Liver (tissue), 9 donors: ENCODE results near the gene EMILIN1. TPM values are rescaled to one million over a fixed set of nuclear protein-coding genes. Genes with fewer than 3 reads are reported as not detected.
A peak's percentile ranks its signal among the peaks of the same experiment; 100 is the strongest.

Source experiments
- DNase-seq: peaks from one replicate; pipeline ENCODE4 v3.0.0-alpha.2; 2017; ENCODE audit warnings: low spot score
- H3K27ac ChIP-seq, 2 donors: one replicate each; pipeline ENCODE4 v1.7.0; 2013; ENCODE audit warnings: inconsistent platforms in 2 of 2, low read length in 2 of 2, control low read depth in 1 of 2, low read depth in 1 of 2, mild to moderate bottlenecking in 1 of 2
- H3K27me3 ChIP-seq, 4 donors: one replicate each; pipeline versions ENCODE4 v1.6.1 to v1.7.0; 2013; ENCODE audit warnings: low read length in 3 of 4, inconsistent platforms in 1 of 4, mild to moderate bottlenecking in 1 of 4, moderate library complexity in 1 of 4; ENCODE audit not compliant: control insufficient read depth in 4 of 4, insufficient read depth in 4 of 4
- H3K36me3 ChIP-seq, 4 donors: one replicate each; pipeline versions ENCODE4 v1.6.1 to v1.7.0; 2013; ENCODE audit warnings: low read length in 3 of 4, mild to moderate bottlenecking in 3 of 4, low read depth in 1 of 4, moderate library complexity in 1 of 4; ENCODE audit not compliant: control insufficient read depth in 4 of 4, insufficient read depth in 3 of 4
- H3K4me1 ChIP-seq, 4 donors: one replicate each; pipeline versions ENCODE4 v1.6.1 to v1.7.0; 2013; ENCODE audit warnings: low read length in 3 of 4, mild to moderate bottlenecking in 3 of 4, moderate library complexity in 1 of 4; ENCODE audit not compliant: control insufficient read depth in 4 of 4, insufficient read depth in 4 of 4
- H3K4me3 ChIP-seq, 3 donors: one replicate each; pipeline versions ENCODE4 v1.6.1 to v1.7.0; 2013; ENCODE audit warnings: low read length in 3 of 3, control low read depth in 1 of 3, low read depth in 1 of 3, mild to moderate bottlenecking in 1 of 3
- H3K9ac ChIP-seq, 2 donors: one replicate each; pipeline ENCODE4 v1.7.0; 2013; ENCODE audit warnings: low read length in 2 of 2, mild to moderate bottlenecking in 2 of 2, moderate library complexity in 2 of 2, control low read depth in 1 of 2, low read depth in 1 of 2
- H3K9me3 ChIP-seq, 4 donors: one replicate each; pipeline versions ENCODE4 v1.6.1 to v1.7.0; 2013; ENCODE audit warnings: low read length in 3 of 4; ENCODE audit not compliant: control insufficient read depth in 4 of 4
- EGR1 ChIP-seq, 2 donors: IDR thresholded peaks; 2 replicates each; pipeline ENCODE4 v1.6.1; 2016 to 2018; ENCODE audit warnings: antibody characterized with exemption in 2 of 2, low read depth in 2 of 2
- FOXA1 ChIP-seq: IDR thresholded peaks from 2 replicates; pipeline ENCODE4 v1.6.1; 2016; ENCODE audit warnings: antibody characterized with exemption
- FOXA2 ChIP-seq: IDR thresholded peaks from 2 replicates; pipeline ENCODE4 v1.6.1; 2016; ENCODE audit warnings: antibody characterized with exemption
- GABPA ChIP-seq, 2 donors: IDR thresholded peaks in 1 of 2; conservative IDR thresholded peaks in 1 of 2; 2 replicates each; pipeline ENCODE4 v1.6.1; 2016; ENCODE audit warnings: antibody characterized with exemption in 2 of 2, mild to moderate bottlenecking in 1 of 2, moderate library complexity in 1 of 2
- HNF4A ChIP-seq, 2 donors: conservative IDR thresholded peaks; 2 replicates each; pipeline ENCODE4 v1.6.1; 2016; ENCODE audit warnings: antibody characterized with exemption in 2 of 2, mild to moderate bottlenecking in 2 of 2
- HNF4G ChIP-seq: IDR thresholded peaks from 2 replicates; pipeline ENCODE4 v1.6.1; 2016; ENCODE audit warnings: antibody characterized with exemption
- JUND ChIP-seq, 2 donors: IDR thresholded peaks; 2 replicates each; pipeline ENCODE4 v1.6.1; 2016; ENCODE audit warnings: antibody characterized with exemption in 2 of 2
- NR2F2 ChIP-seq: IDR thresholded peaks from 2 replicates; pipeline ENCODE4 v1.6.1; 2016; ENCODE audit warnings: antibody characterized with exemption
- RAD21 ChIP-seq, 2 donors: IDR thresholded peaks; 2 replicates each; pipeline ENCODE4 v1.6.1; 2016; ENCODE audit warnings: antibody characterized with exemption in 2 of 2, mild to moderate bottlenecking in 2 of 2
- RXRA ChIP-seq, 2 donors: IDR thresholded peaks; 2 replicates each; pipeline ENCODE4 v1.6.1; 2017 to 2018; ENCODE audit warnings: antibody characterized with exemption in 2 of 2, mild to moderate bottlenecking in 1 of 2
- SP1 ChIP-seq: IDR thresholded peaks from 2 replicates; pipeline ENCODE4 v1.6.1; 2018; ENCODE audit warnings: antibody characterized with exemption, mild to moderate bottlenecking
- TAF1 ChIP-seq: conservative IDR thresholded peaks from 2 replicates; pipeline ENCODE4 v1.6.1; 2016; ENCODE audit warnings: antibody characterized with exemption, mild to moderate bottlenecking
- YY1 ChIP-seq: IDR thresholded peaks from 2 replicates; pipeline ENCODE4 v1.6.1; 2016; ENCODE audit warnings: antibody characterized with exemption, mild to moderate bottlenecking
- WGBS: extraction: QIAGEN DNeasy Blood & Tissue Kit; methylation state at CpG from one replicate; pipeline ENCODE4 v1.1.7; 2013; 5-methylcytosine and 5-hydroxymethylcytosine counted together
- polyA plus RNA-seq, 2 donors: library from polyadenylated mRNA; stranded (reverse) in 1 of 2; unstranded in 1 of 2; fragments of 200-250 nt in 1 of 2; fragments of >200 nt in 1 of 2; fragmentation: Nextera tagmentation in 1 of 2; extraction: Ambion mirVana in 1 of 2; gene quantifications; one replicate each; pipeline versions ENCODE4 v1.2.1 to v1.2.3, GENCODE V29; 2013 to 2015
- total RNA-seq, 2 donors: library from RNA; depleted of rRNA; stranded (reverse); fragments of >200 nt; gene quantifications; one replicate each; pipeline ENCODE4 v1.2.3, GENCODE V29; 2014
- TF ChIP-seq, protein P1 (sequence below): IDR thresholded peaks from 2 replicates; pipeline ENCODE4 v1.6.1; 2016; ENCODE audit warnings: antibody characterized with exemption
- TF ChIP-seq, protein P2 (sequence below): IDR thresholded peaks from 2 replicates; pipeline ENCODE4 v1.6.1; 2016; ENCODE audit warnings: antibody characterized with exemption
- TF ChIP-seq, protein P3 (sequence below): IDR thresholded peaks from 2 replicates; pipeline ENCODE4 v1.6.1; 2016; ENCODE audit warnings: antibody characterized with exemption
- TF ChIP-seq, protein P4 (sequence below): IDR thresholded peaks from 2 replicates; pipeline ENCODE4 v1.6.1; 2016; ENCODE audit warnings: antibody characterized with exemption, mild to moderate bottlenecking
- donor health status: healthy.
- donor health status: healthy.
- donor health status: healthy.
- donor health status: healthy.
- donor health status: healthy.

The EMILIN1 gene
- total and polyA plus RNA-seq, 4 donors: 3.4 to 26.1 (median 24.0) TPM

DNA sequence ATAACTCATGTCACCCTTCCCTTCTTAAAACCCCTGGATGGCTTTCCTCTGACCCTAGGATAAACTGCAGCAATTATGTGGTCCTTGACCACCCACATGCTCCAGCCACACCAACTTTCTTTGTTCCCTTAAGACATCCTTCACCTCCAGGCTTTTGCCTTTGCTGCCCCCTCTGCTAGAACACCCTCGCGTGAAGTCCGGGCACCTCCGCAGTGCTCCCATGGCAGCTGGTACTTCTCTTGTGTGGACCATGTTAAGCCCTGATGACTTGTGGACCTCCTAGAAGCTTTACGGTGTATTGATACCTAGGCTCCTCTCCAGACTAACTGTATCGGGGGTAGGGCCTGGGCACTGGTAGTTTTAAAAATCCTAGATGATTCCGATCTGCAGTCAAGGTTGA, 44.4 kb downstream of the EMILIN1 start:
- H3K27me3 ChIP-seq: peaks cover 0 to 2% (median 0%) of the 10 kb centered on the region in 4 donors
- WGBS: 95% methylated on average over 7 of the region's 7 CpGs
- peaks cover 9 to 37% (median 21%) of the 10 kb centered on the region in 4 donors for H3K4me1 ChIP-seq
- DNase-seq: no peak
- H3K9ac ChIP-seq: no peak overlapping the region
- H3K4me3 ChIP-seq: peak overlapping the region in 1 of 3 donors; percentile 61
- H3K9me3 ChIP-seq: no peaks in the 10 kb centered on the region
- no peak overlapping the region for H3K27ac ChIP-seq
- H3K36me3 ChIP-seq: no peaks in the 10 kb centered on the region
- no peak for TF ChIP-seq GABPA (IDR thresholded peaks at IDR 0.05 in 1 of 2, conservative IDR thresholded peaks at IDR 0.05 in 1 of 2)
- no peak for TF ChIP-seq YY1
- no peak for TF ChIP-seq HNF4A (conservative IDR thresholded peaks at IDR 0.05)
- TF ChIP-seq, protein P1, sequence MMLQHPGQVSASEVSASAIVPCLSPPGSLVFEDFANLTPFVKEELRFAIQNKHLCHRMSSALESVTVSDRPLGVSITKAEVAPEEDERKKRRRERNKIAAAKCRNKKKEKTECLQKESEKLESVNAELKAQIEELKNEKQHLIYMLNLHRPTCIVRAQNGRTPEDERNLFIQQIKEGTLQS: no peak
- TF ChIP-seq NR2F2: no peak
- TF ChIP-seq JUND (IDR thresholded peaks at IDR 0.05): no peak
- TF ChIP-seq, protein P2, sequence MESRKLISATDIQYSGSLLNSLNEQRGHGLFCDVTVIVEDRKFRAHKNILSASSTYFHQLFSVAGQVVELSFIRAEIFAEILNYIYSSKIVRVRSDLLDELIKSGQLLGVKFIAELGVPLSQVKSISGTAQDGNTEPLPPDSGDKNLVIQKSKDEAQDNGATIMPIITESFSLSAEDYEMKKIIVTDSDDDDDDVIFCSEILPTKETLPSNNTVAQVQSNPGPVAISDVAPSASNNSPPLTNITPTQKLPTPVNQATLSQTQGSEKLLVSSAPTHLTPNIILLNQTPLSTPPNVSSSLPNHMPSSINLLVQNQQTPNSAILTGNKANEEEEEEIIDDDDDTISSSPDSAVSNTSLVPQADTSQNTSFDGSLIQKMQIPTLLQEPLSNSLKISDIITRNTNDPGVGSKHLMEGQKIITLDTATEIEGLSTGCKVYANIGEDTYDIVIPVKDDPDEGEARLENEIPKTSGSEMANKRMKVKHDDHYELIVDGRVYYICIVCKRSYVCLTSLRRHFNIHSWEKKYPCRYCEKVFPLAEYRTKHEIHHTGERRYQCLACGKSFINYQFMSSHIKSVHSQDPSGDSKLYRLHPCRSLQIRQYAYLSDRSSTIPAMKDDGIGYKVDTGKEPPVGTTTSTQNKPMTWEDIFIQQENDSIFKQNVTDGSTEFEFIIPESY: no peak
- no peak for TF ChIP-seq SP1
- TF ChIP-seq RAD21 (IDR thresholded peaks at IDR 0.05): no peak
- TF ChIP-seq TAF1: no peak
- no peak for TF ChIP-seq FOXA2
- TF ChIP-seq, protein P3, sequence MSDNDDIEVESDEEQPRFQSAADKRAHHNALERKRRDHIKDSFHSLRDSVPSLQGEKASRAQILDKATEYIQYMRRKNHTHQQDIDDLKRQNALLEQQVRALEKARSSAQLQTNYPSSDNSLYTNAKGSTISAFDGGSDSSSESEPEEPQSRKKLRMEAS: no peak
- no peak for TF ChIP-seq EGR1 (IDR thresholded peaks at IDR 0.05; ENCODE audit: low read depth in 2 of 2)
- no peak for TF ChIP-seq FOXA1

DNA sequence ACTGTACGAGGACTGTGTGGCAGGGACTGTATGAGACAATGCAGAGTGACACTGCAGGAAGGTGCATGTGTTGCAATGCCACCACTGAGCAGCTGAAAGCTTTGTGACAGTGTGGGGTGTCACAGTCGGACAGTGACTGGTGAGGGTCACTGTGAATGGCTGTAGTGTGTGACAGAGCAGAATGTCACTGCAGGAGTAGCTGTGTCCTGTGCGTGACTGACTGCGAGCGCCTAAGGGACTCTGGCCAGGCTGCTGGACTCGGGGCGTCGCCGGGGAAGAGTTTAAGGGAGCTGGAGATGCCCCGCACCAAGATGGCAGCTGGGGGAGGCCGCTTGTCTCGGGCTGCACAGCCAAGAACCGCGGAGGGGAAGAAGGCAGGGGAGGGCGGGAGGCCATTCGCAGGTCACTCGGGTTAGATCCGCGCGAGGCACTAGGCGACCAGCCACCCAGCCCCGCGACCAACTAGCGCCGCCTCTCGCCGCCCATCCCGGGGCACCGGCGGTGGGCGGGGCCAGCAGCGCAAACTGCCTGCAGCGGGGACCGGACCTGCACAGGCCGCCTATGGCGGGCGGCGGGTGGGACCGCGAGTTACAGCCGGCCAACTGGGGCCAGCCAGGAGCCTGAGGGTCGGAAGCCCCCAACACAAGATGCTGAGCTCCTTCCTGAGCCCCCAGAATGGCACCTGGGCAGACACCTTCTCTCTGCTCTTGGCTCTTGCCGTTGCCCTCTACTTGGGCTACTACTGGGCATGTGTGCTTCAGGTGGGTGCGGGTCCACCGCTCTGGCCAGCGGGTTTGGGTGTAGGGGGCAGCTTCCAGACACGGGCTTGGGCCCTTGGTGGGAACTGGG, 45.1 kb downstream of the EMILIN1 start, which contains the start of gene ABHD1:
TSS of gene ABHD1 (plus strand) at position 514 of the 849 bp plus-strand sequence. CDS start at position 648, 134 bp downstream.
- Histone ChIP-seq H3K4me3 (peak within 1 kb of the TSS; percentile 45 to 62 (median 61)), H3K36me3 (no peaks in the 10 kb centered on the region), H3K4me1 (peaks cover 6 to 35% (median 19%) of the 10 kb centered on the region in 4 donors), H3K27me3 (no peaks in the 10 kb centered on the region), H3K27ac (peak within 1 kb of the TSS; percentile 14 to 37), H3K9ac (peak within 1 kb of the TSS in 1 of 2 donors; percentile 47), H3K9me3 (no peaks in the 10 kb centered on the region)
- TF ChIP-seq RXRA (IDR thresholded peaks at IDR 0.05): no peak
- no peak for TF ChIP-seq NR2F2
- peak; percentile 87 for TF ChIP-seq YY1
- TF ChIP-seq, protein P2: no peak
- TF ChIP-seq, protein P3: no peak
- no peak for TF ChIP-seq EGR1 (IDR thresholded peaks at IDR 0.05; ENCODE audit: low read depth in 2 of 2)
- TF ChIP-seq FOXA1: no peak
- peak in 1 of 2 donors; percentile 5 for TF ChIP-seq HNF4A (conservative IDR thresholded peaks at IDR 0.05)
- no peak for TF ChIP-seq RAD21 (IDR thresholded peaks at IDR 0.05)
- TF ChIP-seq, protein P4, sequence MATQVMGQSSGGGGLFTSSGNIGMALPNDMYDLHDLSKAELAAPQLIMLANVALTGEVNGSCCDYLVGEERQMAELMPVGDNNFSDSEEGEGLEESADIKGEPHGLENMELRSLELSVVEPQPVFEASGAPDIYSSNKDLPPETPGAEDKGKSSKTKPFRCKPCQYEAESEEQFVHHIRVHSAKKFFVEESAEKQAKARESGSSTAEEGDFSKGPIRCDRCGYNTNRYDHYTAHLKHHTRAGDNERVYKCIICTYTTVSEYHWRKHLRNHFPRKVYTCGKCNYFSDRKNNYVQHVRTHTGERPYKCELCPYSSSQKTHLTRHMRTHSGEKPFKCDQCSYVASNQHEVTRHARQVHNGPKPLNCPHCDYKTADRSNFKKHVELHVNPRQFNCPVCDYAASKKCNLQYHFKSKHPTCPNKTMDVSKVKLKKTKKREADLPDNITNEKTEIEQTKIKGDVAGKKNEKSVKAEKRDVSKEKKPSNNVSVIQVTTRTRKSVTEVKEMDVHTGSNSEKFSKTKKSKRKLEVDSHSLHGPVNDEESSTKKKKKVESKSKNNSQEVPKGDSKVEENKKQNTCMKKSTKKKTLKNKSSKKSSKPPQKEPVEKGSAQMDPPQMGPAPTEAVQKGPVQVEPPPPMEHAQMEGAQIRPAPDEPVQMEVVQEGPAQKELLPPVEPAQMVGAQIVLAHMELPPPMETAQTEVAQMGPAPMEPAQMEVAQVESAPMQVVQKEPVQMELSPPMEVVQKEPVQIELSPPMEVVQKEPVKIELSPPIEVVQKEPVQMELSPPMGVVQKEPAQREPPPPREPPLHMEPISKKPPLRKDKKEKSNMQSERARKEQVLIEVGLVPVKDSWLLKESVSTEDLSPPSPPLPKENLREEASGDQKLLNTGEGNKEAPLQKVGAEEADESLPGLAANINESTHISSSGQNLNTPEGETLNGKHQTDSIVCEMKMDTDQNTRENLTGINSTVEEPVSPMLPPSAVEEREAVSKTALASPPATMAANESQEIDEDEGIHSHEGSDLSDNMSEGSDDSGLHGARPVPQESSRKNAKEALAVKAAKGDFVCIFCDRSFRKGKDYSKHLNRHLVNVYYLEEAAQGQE: no peak
- no peak for TF ChIP-seq JUND (IDR thresholded peaks at IDR 0.05)
- no peak for TF ChIP-seq HNF4G
- peak; percentile 71 for DNase-seq
- WGBS: 7% methylated on average over 47 of the region's 47 CpGs
